ENCODE results near the gene PRPSAP2.
A peak's percentile ranks its signal among the peaks of the same experiment; 100 is the strongest.

The PRPSAP2 gene

GRCh38 chr17:18958611-18959010 is 100.7 kb downstream of the PRPSAP2 start:
- no peaks in the 10 kb centered on the region for H3K27me3 ChIP-seq (replicated peaks; ENCODE audit: control insufficient read depth, insufficient read depth, low read length)
- no peak for DNase-seq (ENCODE audit: low read depth)

GRCh38 chr17:18959071-18959844 is 101.3 kb downstream of the PRPSAP2 start:
- no peak overlapping the region for H3K4me3 ChIP-seq (ENCODE audit: low read length)
- H3K27me3 ChIP-seq (replicated peaks; ENCODE audit: control insufficient read depth, insufficient read depth, low read length) = no peaks in the 10 kb centered on the region
- no peaks in the 10 kb centered on the region for H3K36me3 ChIP-seq (ENCODE audit: control insufficient read depth, insufficient read depth, low read length, severe bottlenecking)
- H3K9ac ChIP-seq (ENCODE audit: low read length) = no peak overlapping the region
- H3K4me1 ChIP-seq (ENCODE audit: control insufficient read depth, insufficient read depth, low read length) = peaks cover 29% of the 10 kb centered on the region
- no peak for DNase-seq (ENCODE audit: low read depth)
- H3K9me3 ChIP-seq (ENCODE audit: control insufficient read depth, low read length) = no peaks in the 10 kb centered on the region

More at GRCh38 chr17:18958611-18959010, 100.7 kb downstream of the PRPSAP2 start:
- H3K4me3 ChIP-seq (ENCODE audit: low read length) = no peak overlapping the region
- H3K9ac ChIP-seq (ENCODE audit: low read length) = no peak overlapping the region
- H3K4me1 ChIP-seq (ENCODE audit: control insufficient read depth, insufficient read depth, low read length) = peaks cover 28% of the 10 kb centered on the region
- H3K9me3 ChIP-seq (ENCODE audit: control insufficient read depth, low read length) = no peaks in the 10 kb centered on the region
- H3K36me3 ChIP-seq (ENCODE audit: control insufficient read depth, insufficient read depth, low read length, severe bottlenecking) = no peaks in the 10 kb centered on the region

DNA sequence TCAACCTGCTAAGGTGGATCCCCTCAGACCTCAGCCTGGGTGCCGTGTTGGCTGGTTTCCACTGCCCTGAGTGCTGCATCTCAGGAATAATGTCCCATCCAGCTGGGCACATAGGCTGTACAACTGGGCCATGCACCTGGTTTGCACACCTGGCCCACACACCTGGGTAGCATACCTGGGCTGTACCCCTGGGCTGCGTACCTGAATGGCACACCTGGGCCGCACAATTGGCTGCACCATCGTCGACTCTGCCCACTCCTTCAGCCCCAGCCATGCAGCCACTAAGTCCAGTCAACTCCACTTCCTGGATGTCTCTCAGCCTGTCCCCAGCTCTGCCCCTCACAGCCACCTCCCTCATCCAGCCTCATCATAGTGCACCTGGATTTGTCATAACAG is 101.9 kb downstream of the PRPSAP2 start:
- Histone ChIP-seq H3K4me1 (ENCODE audit: control insufficient read depth, insufficient read depth, low read length) (peaks cover 29% of the 10 kb centered on the region), H3K9ac (ENCODE audit: low read length) (no peak overlapping the region), H3K9me3 (ENCODE audit: control insufficient read depth, low read length) (no peaks in the 10 kb centered on the region), H3K36me3 (ENCODE audit: control insufficient read depth, insufficient read depth, low read length, severe bottlenecking) (no peaks in the 10 kb centered on the region), H3K27me3 (replicated peaks; ENCODE audit: control insufficient read depth, insufficient read depth, low read length) (no peaks in the 10 kb centered on the region), H3K4me3 (ENCODE audit: low read length) (no peak overlapping the region)
- no peak for DNase-seq (ENCODE audit: low read depth)

DNA sequence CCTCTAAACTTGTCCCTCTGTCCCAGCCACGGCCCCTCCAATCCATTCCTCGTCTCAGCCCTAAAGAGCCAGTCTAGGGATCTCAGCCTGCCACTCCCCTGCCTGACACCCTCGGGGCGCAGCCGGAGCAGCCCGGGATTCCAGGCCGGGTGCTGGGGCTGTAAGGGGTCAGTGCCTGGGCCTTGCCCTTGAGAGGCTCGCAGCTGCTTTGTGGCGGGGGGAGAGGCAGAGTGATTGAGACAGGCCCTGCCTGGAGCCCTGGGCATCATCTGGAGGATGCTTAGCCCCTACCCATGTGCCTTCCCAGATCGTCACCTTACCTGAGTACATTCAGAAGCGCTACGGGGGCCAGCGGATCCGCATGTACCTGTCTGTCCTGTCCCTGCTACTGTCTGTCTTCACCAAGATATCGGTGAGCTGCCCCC is 102.3 kb downstream of the PRPSAP2 start:
- no peak overlapping the region for H3K4me3 ChIP-seq (ENCODE audit: low read length)
- no peaks in the 10 kb centered on the region for H3K36me3 ChIP-seq (ENCODE audit: control insufficient read depth, insufficient read depth, low read length, severe bottlenecking)
- DNase-seq (ENCODE audit: low read depth) = no peak
- no peaks in the 10 kb centered on the region for H3K9me3 ChIP-seq (ENCODE audit: control insufficient read depth, low read length)
- H3K27me3 ChIP-seq (replicated peaks; ENCODE audit: control insufficient read depth, insufficient read depth, low read length) = no peaks in the 10 kb centered on the region
- peaks cover 29% of the 10 kb centered on the region for H3K4me1 ChIP-seq (ENCODE audit: control insufficient read depth, insufficient read depth, low read length)
- no peak overlapping the region for H3K9ac ChIP-seq (ENCODE audit: low read length)

GRCh38 chr17:18960803-18961511 is 103.0 kb downstream of the PRPSAP2 start:
- Histone ChIP-seq H3K27me3 (replicated peaks; ENCODE audit: control insufficient read depth, insufficient read depth, low read length) (no peaks in the 10 kb centered on the region), H3K36me3 (ENCODE audit: control insufficient read depth, insufficient read depth, low read length, severe bottlenecking) (no peaks in the 10 kb centered on the region), H3K4me3 (ENCODE audit: low read length) (no peak overlapping the region), H3K9me3 (ENCODE audit: control insufficient read depth, low read length) (no peaks in the 10 kb centered on the region), H3K9ac (ENCODE audit: low read length) (peak overlapping the region; percentile 41), H3K4me1 (ENCODE audit: control insufficient read depth, insufficient read depth, low read length) (peaks cover 29% of the 10 kb centered on the region)
- DNase-seq (ENCODE audit: low read depth) = peak; percentile 87

DNA sequence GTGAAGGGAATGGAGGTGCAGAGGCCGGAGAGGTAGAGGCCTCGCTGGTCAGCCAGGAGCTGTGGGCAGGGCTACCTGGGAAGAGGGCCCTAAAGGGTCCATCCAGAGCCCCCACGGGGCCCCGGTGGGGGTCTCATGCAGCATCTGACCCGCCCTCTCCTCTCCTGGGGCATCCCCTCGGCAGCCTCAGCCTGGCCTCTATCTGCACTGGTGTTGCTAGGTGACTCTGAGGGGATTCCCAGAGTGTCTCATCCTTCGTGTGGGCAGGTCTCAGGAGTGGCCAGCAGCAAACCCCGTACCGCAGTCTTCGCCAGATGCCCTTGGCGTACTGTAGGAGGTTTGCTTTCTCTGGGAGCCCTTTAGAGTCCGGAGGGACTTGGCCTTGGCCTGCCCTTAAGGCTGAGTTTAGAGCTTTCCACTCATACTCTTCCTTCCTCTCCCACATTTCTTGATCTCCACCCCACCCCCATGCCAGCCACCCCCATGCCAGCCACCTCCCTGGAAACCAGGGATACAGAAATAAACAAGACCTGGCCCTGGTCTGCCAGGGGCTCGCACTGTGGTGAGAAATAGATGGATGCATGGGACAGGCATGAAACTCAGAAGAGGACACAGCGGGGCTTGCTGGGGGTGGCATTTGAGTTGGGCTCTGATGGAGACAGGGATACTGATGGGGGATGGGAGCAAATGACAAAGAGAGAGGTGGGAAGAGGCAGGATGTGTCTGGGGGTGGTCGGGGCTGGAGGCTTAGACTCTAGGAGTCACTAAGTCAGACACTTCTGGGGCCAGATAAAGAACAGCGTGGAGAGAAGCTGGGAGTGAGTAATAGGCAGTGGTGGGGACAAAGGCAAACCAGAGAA is 103.9 kb downstream of the PRPSAP2 start:
- H3K36me3 ChIP-seq (ENCODE audit: control insufficient read depth, insufficient read depth, low read length, severe bottlenecking) = no peaks in the 10 kb centered on the region
- H3K9ac ChIP-seq (ENCODE audit: low read length) = peak overlapping the region; percentile 32
- no peaks in the 10 kb centered on the region for H3K27me3 ChIP-seq (replicated peaks; ENCODE audit: control insufficient read depth, insufficient read depth, low read length)
- H3K4me3 ChIP-seq (ENCODE audit: low read length) = no peak overlapping the region
- H3K9me3 ChIP-seq (ENCODE audit: control insufficient read depth, low read length) = no peaks in the 10 kb centered on the region
- DNase-seq (ENCODE audit: low read depth) = no peak
- peaks cover 32% of the 10 kb centered on the region for H3K4me1 ChIP-seq (ENCODE audit: control insufficient read depth, insufficient read depth, low read length)

DNA sequence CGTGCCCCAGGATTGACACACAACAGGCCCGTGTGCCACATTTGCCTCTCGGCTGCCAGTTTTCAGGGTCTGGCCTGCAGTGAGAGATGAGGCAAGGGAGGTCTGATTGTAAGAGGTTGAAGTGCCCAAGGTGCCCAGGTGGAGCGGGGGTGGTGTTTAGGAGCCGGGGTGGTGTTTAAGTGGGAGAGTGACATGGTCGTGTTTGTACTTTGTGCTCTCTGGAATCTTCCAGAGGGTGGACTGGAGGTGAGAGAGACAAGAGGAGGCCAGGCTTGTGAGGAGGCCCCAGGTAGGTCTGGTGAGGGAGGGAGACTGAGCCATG is 104.5 kb downstream of the PRPSAP2 start:
- Histone ChIP-seq H3K36me3 (ENCODE audit: control insufficient read depth, insufficient read depth, low read length, severe bottlenecking) (no peaks in the 10 kb centered on the region), H3K9ac (ENCODE audit: low read length) (peak overlapping the region; percentile 29), H3K27me3 (replicated peaks; ENCODE audit: control insufficient read depth, insufficient read depth, low read length) (no peaks in the 10 kb centered on the region), H3K4me3 (ENCODE audit: low read length) (no peak overlapping the region), H3K4me1 (ENCODE audit: control insufficient read depth, insufficient read depth, low read length) (peaks cover 37% of the 10 kb centered on the region), H3K9me3 (ENCODE audit: control insufficient read depth, low read length) (no peaks in the 10 kb centered on the region)
- no peak for DNase-seq (ENCODE audit: low read depth)

GRCh38 chr17:18963126-18964017 is 105.4 kb downstream of the PRPSAP2 start:
- Histone ChIP-seq H3K4me1 (ENCODE audit: control insufficient read depth, insufficient read depth, low read length) (peaks cover 39% of the 10 kb centered on the region), H3K9me3 (ENCODE audit: control insufficient read depth, low read length) (no peaks in the 10 kb centered on the region), H3K27me3 (replicated peaks; ENCODE audit: control insufficient read depth, insufficient read depth, low read length) (no peaks in the 10 kb centered on the region), H3K9ac (ENCODE audit: low read length) (no peak overlapping the region), H3K4me3 (ENCODE audit: low read length) (no peak overlapping the region), H3K36me3 (ENCODE audit: control insufficient read depth, insufficient read depth, low read length, severe bottlenecking) (no peaks in the 10 kb centered on the region)
- DNase-seq (ENCODE audit: low read depth) = no peak

DNA sequence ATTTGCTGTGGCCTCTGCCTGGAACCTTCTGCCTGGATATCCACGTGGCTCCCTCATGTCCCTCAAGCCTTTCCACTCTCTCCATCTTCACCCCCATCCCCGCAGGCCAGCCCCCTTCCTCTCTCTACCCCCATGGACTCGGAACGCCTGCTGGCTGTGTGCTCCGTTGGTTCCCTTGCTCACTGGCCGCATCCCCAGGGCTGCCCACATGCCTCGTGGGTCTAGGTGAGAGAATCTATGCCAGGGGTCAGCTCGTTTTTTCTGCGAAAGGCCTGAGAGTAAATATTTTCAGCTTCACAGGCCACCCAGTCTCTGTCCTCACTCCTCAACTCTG is 106.1 kb downstream of the PRPSAP2 start:
- Histone ChIP-seq H3K9ac (ENCODE audit: low read length) (no peak overlapping the region), H3K27me3 (replicated peaks; ENCODE audit: control insufficient read depth, insufficient read depth, low read length) (no peaks in the 10 kb centered on the region), H3K9me3 (ENCODE audit: control insufficient read depth, low read length) (no peaks in the 10 kb centered on the region), H3K4me3 (ENCODE audit: low read length) (no peak overlapping the region), H3K36me3 (ENCODE audit: control insufficient read depth, insufficient read depth, low read length, severe bottlenecking) (no peaks in the 10 kb centered on the region), H3K4me1 (ENCODE audit: control insufficient read depth, insufficient read depth, low read length) (peaks cover 39% of the 10 kb centered on the region)
- no peak for DNase-seq (ENCODE audit: low read depth)

- Histone ChIP-seq H3K9ac (ENCODE audit: low read length) (no peak overlapping the region), H3K9me3 (ENCODE audit: control insufficient read depth, low read length) (no peaks in the 10 kb centered on the region), H3K4me3 (ENCODE audit: low read length) (no peak overlapping the region), H3K27me3 (replicated peaks; ENCODE audit: control insufficient read depth, insufficient read depth, low read length) (no peaks in the 10 kb centered on the region), H3K36me3 (ENCODE audit: control insufficient read depth, insufficient read depth, low read length, severe bottlenecking) (no peaks in the 10 kb centered on the region), H3K4me1 (ENCODE audit: control insufficient read depth, insufficient read depth, low read length) (peaks cover 39% of the 10 kb centered on the region)
- DNase-seq (ENCODE audit: low read depth) = no peak
These were observed 106.6 kb downstream of the PRPSAP2 start for GRCh38 chr17:18964550-18964949.

Measured in adipocyte (in vitro differentiated cells).